Embryonic facial prominence (tissue), 1 donor: ENCODE data around the gene BCKDHB.

ENCODE experiments used
- DNase-seq: peaks from one replicate; pipeline ENCODE4 v3.0.0-alpha.2; 2016; ENCODE audit errors: extremely low spot score

BCKDHB gene

DNA sequence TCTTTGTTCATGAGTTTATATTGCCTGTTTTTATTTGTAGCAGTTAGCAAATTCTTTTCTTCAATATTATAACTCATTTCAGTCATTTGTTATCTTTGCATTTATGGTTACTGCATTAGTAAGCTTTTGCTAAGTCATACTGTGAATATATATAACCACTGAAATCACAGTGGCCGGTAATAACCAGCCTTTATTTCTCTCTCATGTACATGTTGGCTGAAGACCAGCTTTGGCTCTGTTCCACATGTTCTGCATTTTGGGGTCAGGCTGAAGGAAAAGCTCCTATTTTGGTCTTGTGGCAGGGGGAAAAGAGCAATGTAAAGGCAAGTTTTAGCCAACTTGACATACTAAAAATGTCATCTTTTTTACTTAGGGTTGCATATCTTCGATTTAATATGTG is 276.3 kb downstream of the BCKDHB start:
- DNase-seq, result no peak

DNA sequence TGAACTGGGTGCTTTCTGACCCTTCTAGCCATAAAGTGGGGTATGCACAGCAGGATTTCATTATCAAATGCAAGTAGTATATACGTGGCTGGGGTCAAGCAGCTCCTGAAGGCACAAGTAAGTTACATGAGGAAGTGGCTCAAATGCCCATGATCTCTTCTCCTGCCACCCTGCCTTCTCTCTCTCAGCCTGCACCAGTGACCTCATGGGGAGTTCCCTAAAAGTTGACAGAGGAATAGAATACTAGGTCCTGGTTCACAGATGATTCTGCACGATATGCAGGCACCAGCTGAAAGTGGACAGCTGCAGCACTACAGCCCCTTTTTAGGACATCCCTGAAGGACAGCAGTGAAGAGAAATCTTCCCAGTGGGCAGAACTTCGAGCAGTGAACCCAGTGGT is 282.0 kb downstream of the BCKDHB start:
- no peak for DNase-seq
